Measurements from ENCODE around the gene DGKD.

Gene DGKD

DNA sequence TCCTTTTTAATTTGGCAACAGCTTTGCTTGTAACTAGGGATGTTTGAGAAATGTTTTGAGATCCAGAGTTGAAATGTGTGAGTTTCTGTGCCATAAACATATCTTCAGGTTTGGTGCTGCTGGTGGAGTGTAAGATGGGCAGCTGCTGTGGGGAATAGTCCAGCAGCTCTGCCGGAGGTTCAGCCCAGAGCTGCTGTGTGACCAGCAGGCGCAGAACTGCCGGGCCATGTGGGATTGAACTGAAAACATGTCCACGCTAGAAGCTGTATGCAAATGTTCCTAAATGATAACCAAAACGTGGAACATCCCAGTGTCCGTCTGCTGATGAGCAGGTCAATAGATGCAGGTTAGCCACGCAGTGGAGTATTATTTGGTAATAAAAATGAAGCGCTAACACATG, 99.6 kb downstream of the DGKD start:
- H3K79me2 ChIP-seq (ENCODE audit: insufficient read depth, low read depth) = no peaks in the 10 kb centered on the region
- H2AFZ ChIP-seq (ENCODE audit: low read depth) = no peak overlapping the region
- H3K4me1 ChIP-seq (ENCODE audit: low read depth, poor library complexity, severe bottlenecking) = no peaks in the 10 kb centered on the region
- no peak overlapping the region for H3K27ac ChIP-seq
- H4K20me1 ChIP-seq (ENCODE audit: insufficient read depth) = no peaks in the 10 kb centered on the region
- H3K4me2 ChIP-seq = no peak overlapping the region
- TF ChIP-seq, protein P1, sequence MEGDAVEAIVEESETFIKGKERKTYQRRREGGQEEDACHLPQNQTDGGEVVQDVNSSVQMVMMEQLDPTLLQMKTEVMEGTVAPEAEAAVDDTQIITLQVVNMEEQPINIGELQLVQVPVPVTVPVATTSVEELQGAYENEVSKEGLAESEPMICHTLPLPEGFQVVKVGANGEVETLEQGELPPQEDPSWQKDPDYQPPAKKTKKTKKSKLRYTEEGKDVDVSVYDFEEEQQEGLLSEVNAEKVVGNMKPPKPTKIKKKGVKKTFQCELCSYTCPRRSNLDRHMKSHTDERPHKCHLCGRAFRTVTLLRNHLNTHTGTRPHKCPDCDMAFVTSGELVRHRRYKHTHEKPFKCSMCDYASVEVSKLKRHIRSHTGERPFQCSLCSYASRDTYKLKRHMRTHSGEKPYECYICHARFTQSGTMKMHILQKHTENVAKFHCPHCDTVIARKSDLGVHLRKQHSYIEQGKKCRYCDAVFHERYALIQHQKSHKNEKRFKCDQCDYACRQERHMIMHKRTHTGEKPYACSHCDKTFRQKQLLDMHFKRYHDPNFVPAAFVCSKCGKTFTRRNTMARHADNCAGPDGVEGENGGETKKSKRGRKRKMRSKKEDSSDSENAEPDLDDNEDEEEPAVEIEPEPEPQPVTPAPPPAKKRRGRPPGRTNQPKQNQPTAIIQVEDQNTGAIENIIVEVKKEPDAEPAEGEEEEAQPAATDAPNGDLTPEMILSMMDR (conservative IDR thresholded peaks at IDR 0.05; ENCODE audit: low read depth, low read length) = no peak
- H3K36me3 ChIP-seq (ENCODE audit: insufficient read depth) = no peaks in the 10 kb centered on the region
- no peak overlapping the region for H3K4me3 ChIP-seq (IDR thresholded peaks at IDR 0.05; ENCODE audit: insufficient read depth, low read depth, low read length)
- no peak overlapping the region for H3K9ac ChIP-seq
- H3K27me3 ChIP-seq (ENCODE audit: insufficient read depth, low read depth) = no peaks in the 10 kb centered on the region

DNA sequence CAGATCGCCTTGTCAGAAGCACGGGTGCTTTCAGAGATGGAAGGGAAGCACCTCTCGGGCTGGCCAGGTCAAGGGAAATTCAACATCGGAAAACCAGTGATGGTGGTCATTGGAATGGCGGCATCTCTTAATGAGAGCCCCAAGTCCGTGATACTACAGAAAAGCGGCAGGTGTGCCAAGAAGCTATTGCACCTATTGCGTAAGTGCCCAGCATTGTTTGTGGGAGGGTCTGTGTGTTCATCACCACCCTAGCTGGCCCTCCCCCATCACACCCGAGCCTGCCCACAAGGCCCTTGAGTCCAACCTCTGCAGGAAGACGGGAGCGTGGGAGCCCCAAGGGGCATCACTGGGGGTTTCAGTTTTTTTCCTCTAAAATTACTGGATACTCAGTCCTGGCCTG, 100.7 kb downstream of the DGKD start:
- H3K9ac ChIP-seq = no peak overlapping the region
- no peaks in the 10 kb centered on the region for H3K27me3 ChIP-seq (ENCODE audit: insufficient read depth, low read depth)
- H4K20me1 ChIP-seq (ENCODE audit: insufficient read depth) = no peaks in the 10 kb centered on the region
- no peak overlapping the region for H3K27ac ChIP-seq
- no peaks in the 10 kb centered on the region for H3K4me1 ChIP-seq (ENCODE audit: low read depth, poor library complexity, severe bottlenecking)
- H3K36me3 ChIP-seq (ENCODE audit: insufficient read depth) = no peaks in the 10 kb centered on the region
- H3K79me2 ChIP-seq (ENCODE audit: insufficient read depth, low read depth) = no peaks in the 10 kb centered on the region
- H3K4me3 ChIP-seq (IDR thresholded peaks at IDR 0.05; ENCODE audit: insufficient read depth, low read depth, low read length) = no peak overlapping the region
- no peak overlapping the region for H3K4me2 ChIP-seq
- TF ChIP-seq, protein P1 (conservative IDR thresholded peaks at IDR 0.05; ENCODE audit: low read depth, low read length) = no peak
- H2AFZ ChIP-seq (ENCODE audit: low read depth) = no peak overlapping the region

DNA sequence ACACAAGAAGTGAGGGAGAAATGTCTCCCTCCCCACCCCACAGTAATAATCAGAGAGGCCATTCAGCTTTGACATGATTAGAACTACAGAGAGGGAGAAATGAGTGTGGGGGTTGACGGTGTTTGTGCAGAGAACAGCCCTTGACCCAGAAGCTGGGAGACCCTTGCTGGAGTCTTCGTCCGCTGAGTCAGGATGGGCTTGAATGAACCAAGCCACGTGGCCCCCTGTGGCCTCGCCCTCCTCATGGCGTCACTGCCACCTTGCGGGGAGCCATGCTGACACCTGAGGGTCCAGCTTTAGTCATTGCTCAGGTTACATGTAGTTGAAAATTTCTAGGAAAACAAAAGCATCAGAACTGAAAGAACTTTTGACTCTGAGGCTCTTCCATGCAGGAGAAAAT, 101.2 kb downstream of the DGKD start:
- H3K27ac ChIP-seq = no peak overlapping the region
- H3K9ac ChIP-seq = no peak overlapping the region

DNA sequence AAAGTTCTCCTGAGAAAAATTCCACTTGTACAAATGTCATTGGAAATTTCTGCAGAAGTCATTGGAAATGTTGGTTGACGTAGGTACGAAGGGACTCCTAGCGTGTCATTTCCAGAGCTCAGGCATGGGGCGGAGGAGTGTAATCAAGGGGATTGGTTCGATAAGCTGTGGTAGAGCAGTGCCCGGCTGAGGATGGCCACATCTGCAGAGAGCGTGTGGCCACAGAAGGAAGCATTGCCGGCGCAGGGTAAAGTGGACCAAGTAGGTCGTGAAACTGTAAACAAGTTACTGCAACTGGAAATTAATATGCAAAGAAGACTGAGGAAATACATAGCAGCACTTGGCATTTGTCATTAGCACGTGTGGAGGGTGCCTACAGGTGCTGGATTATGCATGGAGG, 101.8 kb downstream of the DGKD start:
- no peaks in the 10 kb centered on the region for H3K4me1 ChIP-seq (ENCODE audit: low read depth, poor library complexity, severe bottlenecking)
- TF ChIP-seq, protein P1 (conservative IDR thresholded peaks at IDR 0.05; ENCODE audit: low read depth, low read length) = no peak
- H3K27me3 ChIP-seq (ENCODE audit: insufficient read depth, low read depth) = no peaks in the 10 kb centered on the region
- no peak overlapping the region for H3K27ac ChIP-seq
- H3K9ac ChIP-seq = no peak overlapping the region
- H3K36me3 ChIP-seq (ENCODE audit: insufficient read depth) = no peaks in the 10 kb centered on the region
- no peak overlapping the region for H2AFZ ChIP-seq (ENCODE audit: low read depth)
- no peak overlapping the region for H3K4me2 ChIP-seq
- H3K79me2 ChIP-seq (ENCODE audit: insufficient read depth, low read depth) = no peaks in the 10 kb centered on the region
- no peaks in the 10 kb centered on the region for H4K20me1 ChIP-seq (ENCODE audit: insufficient read depth)
- no peak overlapping the region for H3K4me3 ChIP-seq (IDR thresholded peaks at IDR 0.05; ENCODE audit: insufficient read depth, low read depth, low read length)

More for the DNA sequence above, 101.2 kb downstream of the DGKD start:
- TF ChIP-seq, protein P1 (conservative IDR thresholded peaks at IDR 0.05; ENCODE audit: low read depth, low read length) = no peak
- H3K4me2 ChIP-seq = no peak overlapping the region
- H3K4me3 ChIP-seq (IDR thresholded peaks at IDR 0.05; ENCODE audit: insufficient read depth, low read depth, low read length) = no peak overlapping the region
- H3K36me3 ChIP-seq (ENCODE audit: insufficient read depth) = no peaks in the 10 kb centered on the region
- H2AFZ ChIP-seq (ENCODE audit: low read depth) = no peak overlapping the region
- no peaks in the 10 kb centered on the region for H4K20me1 ChIP-seq (ENCODE audit: insufficient read depth)
- no peaks in the 10 kb centered on the region for H3K4me1 ChIP-seq (ENCODE audit: low read depth, poor library complexity, severe bottlenecking)
- no peaks in the 10 kb centered on the region for H3K27me3 ChIP-seq (ENCODE audit: insufficient read depth, low read depth)
- H3K79me2 ChIP-seq (ENCODE audit: insufficient read depth, low read depth) = no peaks in the 10 kb centered on the region

Data from KMS-11 (cell line).